Progenitor cell of endocrine pancreas (in vitro differentiated cells): ENCODE results near the gene TMEM54. TPM values are rescaled to one million over a fixed set of nuclear protein-coding genes. Genes with fewer than 3 reads are reported as not detected.

Source experiments
- DNase-seq: peaks from one replicate; pipeline ENCODE4 v3.0.0; 2021; ENCODE audit warnings: low spot score; ENCODE audit not compliant: unreplicated experiment
- H3K27ac Mint-ChIP-seq: 2 replicates; pipeline ENCODE4 v1.8.0; 2021; ENCODE audit warnings: mild to moderate bottlenecking, moderate library complexity, mixed read lengths
- H3K27me3 Mint-ChIP-seq: 2 replicates; pipeline ENCODE4 v1.8.0; 2021; ENCODE audit warnings: mixed read lengths
- H3K36me3 Mint-ChIP-seq: 2 replicates; pipeline ENCODE4 v1.8.0; 2022; ENCODE audit warnings: mixed read lengths; ENCODE audit not compliant: insufficient read depth
- H3K4me1 Mint-ChIP-seq: 2 replicates; pipeline ENCODE4 v1.8.0; 2021; ENCODE audit warnings: low read depth, mixed read lengths
- H3K4me3 Mint-ChIP-seq: 2 replicates; pipeline ENCODE4 v1.8.0; 2021; ENCODE audit warnings: low read depth, mild to moderate bottlenecking, moderate library complexity, mixed read lengths
- H3K9me3 Mint-ChIP-seq: 2 replicates; pipeline ENCODE4 v1.8.0; 2021; ENCODE audit warnings: low read depth, mixed read lengths
- CTCF ChIP-seq: fragments of 200-600 bp; sonication (generic); IDR thresholded peaks from one replicate; pipeline ENCODE4 v1.5.0; 2021; ENCODE audit warnings: antibody characterized with exemption, mild to moderate bottlenecking; ENCODE audit not compliant: unreplicated experiment
- total RNA-seq: library from RNA; stranded (reverse); gene quantifications from 2 replicates; pipeline ENCODE4 v1.2.1, GENCODE V29; 2021

Gene TMEM54
- total RNA-seq, 1 donor from 2014 or later: 27.0 TPM

DNA sequence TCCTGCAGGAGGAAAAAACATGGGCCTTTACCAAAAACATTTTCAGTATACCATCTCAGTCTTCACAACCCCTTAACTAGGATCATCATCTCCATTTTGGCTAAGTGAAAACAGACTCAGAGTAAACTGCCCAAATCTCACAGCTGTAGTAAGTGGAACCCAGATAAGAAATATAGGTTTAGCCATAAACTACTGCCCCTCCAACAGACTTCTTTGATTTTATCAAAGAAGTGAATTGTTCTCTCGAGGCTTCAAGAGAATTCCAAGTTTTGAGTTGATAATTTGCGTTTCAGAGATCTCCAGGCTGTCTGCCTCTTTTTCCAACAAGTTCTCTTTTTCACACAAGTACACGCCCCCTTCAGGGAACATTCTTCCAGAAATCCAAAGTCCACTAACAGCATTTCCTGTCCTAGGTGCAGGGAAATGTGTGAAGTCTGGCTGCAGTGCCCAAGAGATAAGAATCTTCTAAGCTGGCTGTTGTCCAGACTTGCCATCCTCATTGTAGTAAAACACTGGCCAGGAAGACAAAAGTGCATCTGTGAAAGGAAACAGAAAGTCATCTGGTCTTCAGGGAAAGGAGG is 32.6 kb upstream of the TMEM54 start:
- no peak overlapping the region for H3K4me3 Mint-ChIP-seq
- no peak for DNase-seq
- TF ChIP-seq CTCF: peak; percentile 4
- no peaks in the 10 kb centered on the region for H3K27me3 Mint-ChIP-seq
- H3K9me3 Mint-ChIP-seq: no peaks in the 10 kb centered on the region
- H3K36me3 Mint-ChIP-seq: peaks cover 11% of the 10 kb centered on the region
- peak overlapping the region; percentile 2 for H3K27ac Mint-ChIP-seq
- H3K4me1 Mint-ChIP-seq: peaks cover 7% of the 10 kb centered on the region

DNA sequence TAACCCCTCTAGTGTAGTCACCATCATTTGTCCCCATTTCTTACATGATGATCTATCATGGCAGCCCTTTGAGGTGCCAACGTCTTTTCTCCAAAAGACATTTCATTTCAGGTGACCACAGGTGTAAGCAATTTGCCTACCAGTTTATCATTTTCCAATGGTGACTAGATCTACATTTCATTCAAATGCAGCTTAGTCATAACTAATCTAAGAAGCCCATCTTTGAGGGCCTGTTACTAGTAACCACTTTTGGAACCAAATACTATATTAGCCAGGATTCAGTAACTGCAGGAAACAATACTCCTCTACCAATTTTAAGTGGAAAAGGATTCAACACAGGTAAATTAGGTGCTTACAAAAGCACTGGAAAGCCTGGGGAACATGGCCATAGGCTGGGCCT is 30.6 kb upstream of the TMEM54 start:
- DNase-seq: no peak
- Mint-ChIP-seq H3K36me3 (peaks cover 4% of the 10 kb centered on the region), H3K4me1 (peaks cover 7% of the 10 kb centered on the region), H3K4me3 (no peak overlapping the region), H3K27me3 (peaks cover 8% of the 10 kb centered on the region), H3K27ac (no peak overlapping the region), H3K9me3 (no peaks in the 10 kb centered on the region)
- no peak for TF ChIP-seq CTCF

- Mint-ChIP-seq H3K9me3 (no peaks in the 10 kb centered on the region), H3K4me3 (no peak overlapping the region), H3K4me1 (peaks cover 25% of the 10 kb centered on the region), H3K27ac (no peak overlapping the region), H3K27me3 (peaks cover 30% of the 10 kb centered on the region), H3K36me3 (no peaks in the 10 kb centered on the region)
- DNase-seq: no peak
- no peak for TF ChIP-seq CTCF
Measured at GRCh38 chr1:32929366-32929765, 28.2 kb upstream of the TMEM54 start.

GRCh38 chr1:32928715-32929114 is 27.5 kb upstream of the TMEM54 start:
- Mint-ChIP-seq H3K36me3 (no peaks in the 10 kb centered on the region), H3K27me3 (peaks cover 37% of the 10 kb centered on the region), H3K9me3 (no peaks in the 10 kb centered on the region), H3K4me3 (no peak overlapping the region), H3K27ac (no peak overlapping the region), H3K4me1 (peaks cover 21% of the 10 kb centered on the region)
- no peak for DNase-seq
- no peak for TF ChIP-seq CTCF

DNA sequence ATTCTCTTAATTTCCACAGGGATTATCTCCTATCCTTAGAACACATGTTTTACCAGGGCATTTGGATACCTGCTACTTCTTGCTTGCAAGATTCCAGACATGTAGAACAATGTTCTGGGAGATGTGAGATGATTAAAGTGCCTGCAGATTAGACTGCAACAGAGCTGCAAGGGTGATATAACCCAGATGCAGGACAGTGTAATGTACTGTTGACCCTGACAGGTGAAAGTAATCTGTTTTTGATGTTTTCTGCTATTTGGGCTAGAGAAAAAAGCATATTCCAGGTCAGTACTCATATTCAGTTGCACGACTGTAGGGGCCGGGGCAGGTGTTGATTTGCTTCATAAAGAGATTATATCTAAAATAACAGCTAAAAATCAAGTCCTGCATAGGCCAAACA is 27.1 kb upstream of the TMEM54 start:
- no peak for TF ChIP-seq CTCF
- Mint-ChIP-seq H3K27ac (no peak overlapping the region), H3K4me3 (no peak overlapping the region), H3K27me3 (peaks cover 41% of the 10 kb centered on the region), H3K9me3 (no peaks in the 10 kb centered on the region), H3K4me1 (peaks cover 19% of the 10 kb centered on the region), H3K36me3 (no peaks in the 10 kb centered on the region)
- DNase-seq: no peak
